NB4 (cell line): ENCODE results near the gene OXNAD1.

Experiments
- CTCF ChIP-seq: IDR thresholded peaks from one replicate; pipeline ENCODE4 v1.5.1; 2012; ENCODE audit warnings: low read depth, low read length
- POLR2A ChIP-seq: IDR thresholded peaks from 2 replicates; pipeline ENCODE4 v1.6.1; 2011; ENCODE audit warnings: mild to moderate bottlenecking; ENCODE audit not compliant: insufficient read length; ENCODE audit errors: extremely low read depth
- TF ChIP-seq, protein P1 (sequence below): IDR thresholded peaks from 2 replicates; pipeline ENCODE4 v1.6.1; 2011; ENCODE audit warnings: low read depth, low read length

GRCh38 chr3:16255326-16255725 is 9.7 kb upstream of the OXNAD1 start:
- no peak for TF ChIP-seq CTCF
- no peak for TF ChIP-seq POLR2A
- TF ChIP-seq, protein P1, sequence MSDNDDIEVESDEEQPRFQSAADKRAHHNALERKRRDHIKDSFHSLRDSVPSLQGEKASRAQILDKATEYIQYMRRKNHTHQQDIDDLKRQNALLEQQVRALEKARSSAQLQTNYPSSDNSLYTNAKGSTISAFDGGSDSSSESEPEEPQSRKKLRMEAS: no peak
